Measurements from ENCODE around the gene FGD5.

DNA sequence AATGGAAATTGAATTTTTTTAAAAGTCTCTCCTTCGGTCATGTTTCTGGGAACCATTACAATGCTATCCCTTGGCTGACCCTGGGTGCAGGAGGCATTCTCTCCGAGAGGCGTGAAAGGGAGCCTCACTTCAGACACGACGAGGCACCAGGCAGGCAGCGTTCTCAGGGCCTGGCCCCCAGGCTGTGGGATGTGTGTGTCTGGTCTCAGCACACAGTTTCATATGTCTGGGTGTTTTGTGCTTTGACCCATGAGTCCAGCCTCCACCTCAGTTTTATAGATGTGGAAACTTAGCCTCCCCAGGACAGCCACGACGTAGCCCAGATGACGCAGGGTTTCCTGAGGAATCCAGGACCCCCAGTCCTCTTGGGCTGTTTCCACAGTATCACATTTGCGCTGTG is 34.0 kb downstream of the FGD5 start:
- TF ChIP-seq GATA2 (IDR thresholded peaks at IDR 0.05; ENCODE audit: low read depth, low read length): no peak
- TF ChIP-seq GATA3 (IDR thresholded peaks at IDR 0.05; ENCODE audit: low read depth, low read length): no peak
